ENCODE measurements around the gene FOSB.

Gene FOSB

DNA sequence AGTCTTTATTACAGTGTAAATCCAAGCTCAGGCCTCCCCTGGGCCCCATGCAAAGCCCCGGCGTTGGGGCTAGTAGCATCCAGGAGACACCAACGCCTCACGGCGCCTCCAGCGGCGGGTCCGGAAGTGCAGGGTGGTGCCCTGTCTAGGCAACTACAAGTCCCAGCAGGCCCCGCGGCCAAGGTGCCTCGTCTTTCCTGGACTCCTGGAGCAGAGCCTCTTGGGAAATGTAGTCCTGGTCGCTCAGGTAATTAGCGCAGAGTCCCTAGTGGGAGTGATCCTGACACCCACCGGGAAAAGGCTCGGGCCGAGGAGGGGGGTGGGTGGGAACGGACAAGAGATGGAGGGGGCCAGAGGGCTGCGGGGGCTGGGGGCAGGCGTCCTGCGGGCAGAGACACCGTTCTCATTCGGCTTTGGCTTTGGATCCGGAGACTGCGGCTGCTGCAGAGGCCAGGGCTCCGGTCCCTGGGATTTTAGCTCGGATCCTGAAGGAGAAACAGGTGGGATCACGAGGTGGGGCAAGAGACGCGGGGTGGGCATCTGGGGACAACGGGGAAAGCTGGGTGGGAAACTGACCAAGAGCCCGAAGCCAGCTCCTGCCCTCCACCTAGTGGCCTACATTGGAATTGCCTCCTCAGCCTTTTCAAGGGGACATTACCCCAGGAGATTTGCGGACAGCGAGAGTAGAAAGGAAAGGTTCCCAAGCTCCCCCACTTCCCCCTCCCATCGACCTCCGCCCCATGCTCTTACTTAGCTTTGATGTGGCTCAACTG lies 17.7 kb downstream of the FOSB start:
- peak; percentile 33 for FAIRE-seq

DNA sequence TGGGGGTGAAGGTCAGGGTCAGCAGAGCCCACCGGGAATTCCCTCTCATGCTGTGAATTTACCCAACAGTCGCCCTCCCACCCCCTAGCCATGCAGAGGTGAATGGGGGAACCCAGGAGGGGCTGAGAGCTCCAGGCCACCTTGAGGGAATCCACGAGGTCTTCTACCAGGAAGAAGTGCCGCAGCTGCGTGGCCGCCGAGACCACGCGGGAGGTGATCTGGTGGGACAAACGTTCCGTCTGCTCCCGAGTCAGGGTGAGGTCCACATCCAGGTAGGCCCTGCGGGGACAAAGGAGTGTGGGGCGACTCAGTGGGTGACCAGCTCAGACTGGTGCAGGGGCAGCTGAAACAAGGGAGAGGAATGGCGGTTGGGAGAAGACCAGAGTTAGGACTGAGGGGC lies 20.9 kb downstream of the FOSB start:
- no peak for FAIRE-seq

DNA sequence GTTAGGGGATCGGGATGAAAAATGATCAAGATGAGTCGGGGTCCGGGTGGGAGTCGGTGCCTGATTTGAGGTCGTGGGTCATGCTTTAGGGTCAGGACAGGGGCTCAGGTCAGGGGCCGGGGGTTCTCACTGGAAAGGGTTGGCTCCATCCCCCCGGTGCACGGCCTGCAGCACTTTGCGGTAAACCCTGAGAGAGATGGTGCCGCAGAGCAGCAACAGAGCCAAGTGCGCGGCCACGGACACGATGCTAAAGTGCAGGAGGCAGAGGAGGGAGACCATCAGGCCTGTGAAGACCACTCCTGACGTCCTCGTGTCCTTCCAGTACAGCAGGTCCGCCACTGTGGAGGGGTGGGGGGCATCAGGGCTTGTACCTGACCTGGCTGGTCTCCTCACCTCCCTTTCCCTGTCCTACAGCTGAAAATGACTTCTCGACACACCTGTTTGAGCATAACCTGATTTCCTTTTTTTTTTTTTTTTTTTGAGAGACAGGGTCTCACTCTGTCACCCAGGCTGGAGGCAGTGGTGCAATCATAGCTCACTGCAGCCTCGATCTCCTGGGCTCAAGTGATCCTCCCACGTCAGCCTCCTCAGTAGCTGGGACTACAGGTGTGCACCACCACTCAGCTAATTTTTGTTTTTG lies 21.5 kb downstream of the FOSB start:
- no peak for FAIRE-seq

DNA sequence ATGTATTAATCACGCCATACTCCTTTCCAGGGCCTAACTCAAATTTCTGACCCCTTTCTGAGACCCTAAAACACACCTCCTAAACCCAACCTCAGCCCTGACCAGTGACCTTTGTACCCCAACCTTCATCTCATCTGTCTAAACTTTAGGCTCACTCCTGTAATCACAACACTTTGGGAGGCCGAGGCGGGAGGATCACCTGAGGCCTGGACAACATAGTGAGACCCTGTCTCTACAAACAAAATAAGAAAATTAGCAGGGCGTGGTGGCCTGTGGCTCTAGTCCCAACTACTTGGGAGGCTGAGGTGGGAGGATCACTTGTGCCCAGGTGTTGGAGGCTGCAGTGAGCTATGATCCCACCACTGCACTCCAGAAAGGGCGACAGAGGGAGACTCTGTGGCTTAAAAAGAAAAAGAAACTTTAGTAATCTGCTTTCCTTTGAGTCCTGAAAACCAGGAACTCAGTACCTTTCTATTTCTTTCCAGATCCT lies 24.4 kb downstream of the FOSB start:
- no peak for FAIRE-seq

DNA sequence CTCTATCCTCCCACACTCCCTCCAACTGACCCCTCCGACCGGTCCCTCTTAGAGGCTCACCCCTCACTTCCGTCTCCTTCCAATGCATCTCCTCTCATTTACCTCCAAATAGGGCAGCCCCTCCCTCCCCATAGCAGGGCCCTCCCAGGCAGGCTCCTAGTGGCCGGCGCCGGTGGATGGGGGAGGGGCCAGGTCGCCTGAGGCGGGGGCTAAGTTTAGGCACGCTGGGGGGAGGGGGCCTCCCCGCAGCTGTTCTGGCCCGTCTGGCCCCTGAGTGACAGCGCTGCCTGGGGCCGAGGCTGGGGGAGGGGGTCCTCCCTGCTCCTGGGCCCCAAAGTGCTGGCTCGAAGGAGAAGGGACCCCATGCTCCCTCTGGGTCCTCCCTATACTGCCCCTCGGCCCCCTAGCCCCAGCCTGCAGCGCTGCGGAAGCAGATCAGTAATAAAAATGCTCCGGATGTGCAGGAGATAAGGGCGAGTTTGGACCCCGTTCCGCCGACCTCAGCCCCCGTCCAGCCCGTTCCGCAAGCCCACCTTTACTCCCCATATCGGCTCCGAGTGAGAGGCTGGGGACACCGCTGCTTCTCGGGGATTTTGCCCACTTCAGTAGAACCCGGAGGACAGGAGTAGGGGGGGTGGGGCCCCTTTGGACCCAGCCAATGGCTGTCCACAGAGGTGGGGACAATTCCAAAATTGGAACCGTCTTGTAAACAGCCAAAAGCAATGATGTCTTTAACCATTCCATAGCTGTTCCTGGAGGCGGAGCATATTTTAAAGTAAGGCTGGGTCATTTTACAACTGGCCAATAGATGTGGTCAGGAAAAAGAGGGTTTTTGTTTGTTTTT lies 25.1 kb downstream of the FOSB start:
- FAIRE-seq: peak; percentile 54

DNA sequence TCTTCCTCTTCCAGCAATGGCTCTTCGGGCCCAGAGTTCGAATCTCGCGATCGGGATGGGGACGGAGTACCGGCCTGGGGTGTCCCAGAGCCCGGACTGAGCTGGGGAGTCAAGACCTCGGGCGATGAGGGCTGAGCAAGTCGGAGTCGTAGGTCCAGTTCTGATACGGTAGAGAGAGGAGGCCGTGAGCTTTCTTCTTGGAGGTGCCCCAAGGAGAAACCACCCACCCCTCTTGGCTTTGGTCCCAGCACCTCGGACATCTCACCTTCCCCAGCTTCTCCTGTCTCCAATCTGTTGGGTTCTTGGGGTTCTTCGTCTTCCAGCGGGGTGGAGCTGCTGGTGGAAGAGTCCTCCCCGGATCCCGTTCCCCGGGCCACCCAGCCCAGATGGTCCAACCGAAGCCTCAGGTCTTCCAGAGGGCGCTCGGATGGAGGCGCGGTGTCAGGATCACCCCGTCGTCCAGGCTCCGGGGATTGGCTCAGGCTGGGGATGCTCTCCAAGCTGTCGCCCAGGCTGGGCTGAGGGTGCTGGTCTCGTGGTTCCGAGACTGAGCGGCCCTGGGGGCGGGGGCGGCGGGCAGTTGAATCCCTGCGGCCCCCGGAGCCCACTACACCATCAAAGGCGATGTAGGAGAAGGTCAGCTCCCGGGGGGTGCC lies 26.6 kb downstream of the FOSB start:
- FAIRE-seq: no peak

DNA sequence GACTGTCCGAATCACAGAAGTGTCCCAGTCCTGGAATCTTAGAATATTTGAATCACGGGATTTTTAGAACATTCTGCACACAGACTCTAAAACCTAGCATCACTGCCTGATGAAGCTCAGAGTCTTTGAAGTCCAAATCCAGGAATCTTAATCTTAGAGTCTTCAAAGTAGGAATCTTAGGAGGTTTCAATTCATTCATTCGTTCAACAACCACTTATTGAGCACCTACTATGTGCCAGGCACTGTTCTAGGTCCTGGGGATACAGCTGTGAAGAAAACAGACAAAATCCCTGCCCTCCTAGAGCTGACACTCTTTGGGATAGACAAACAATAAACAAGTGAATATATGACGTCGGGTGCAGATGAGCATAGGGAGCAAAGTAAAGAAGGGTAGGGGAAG lies 27.4 kb downstream of the FOSB start:
- FAIRE-seq: no peak

DNA sequence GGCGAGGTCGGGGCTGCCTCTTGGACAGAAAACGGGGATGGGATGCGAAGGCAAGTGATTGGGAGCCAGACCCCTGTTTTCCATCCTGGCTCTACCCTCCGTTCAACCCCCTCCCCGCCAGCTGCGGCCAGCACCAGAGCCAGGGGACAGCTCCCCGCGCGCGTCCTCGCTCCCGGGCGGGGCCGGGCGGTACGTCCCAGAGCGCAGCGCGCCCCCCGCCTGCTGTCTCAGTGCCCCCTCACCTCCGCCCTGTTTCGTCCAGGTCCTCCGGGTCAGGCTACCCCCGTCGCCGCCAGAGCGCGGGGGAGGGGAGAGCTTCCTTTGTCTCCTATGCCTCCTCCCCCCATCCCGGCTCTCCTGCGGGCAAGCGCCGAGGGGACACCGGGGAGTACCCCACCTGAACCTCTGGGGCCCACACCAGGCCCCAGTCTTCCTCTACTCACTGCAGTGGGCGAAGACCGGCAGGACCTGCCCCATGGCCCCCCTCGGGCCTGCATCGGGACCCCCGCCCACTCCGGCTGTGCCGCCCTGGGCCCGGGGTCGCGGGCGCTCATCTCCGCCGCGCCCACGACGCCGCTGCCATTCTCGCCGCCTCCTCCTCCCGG lies 28.7 kb downstream of the FOSB start:
- no peak for FAIRE-seq

DNA sequence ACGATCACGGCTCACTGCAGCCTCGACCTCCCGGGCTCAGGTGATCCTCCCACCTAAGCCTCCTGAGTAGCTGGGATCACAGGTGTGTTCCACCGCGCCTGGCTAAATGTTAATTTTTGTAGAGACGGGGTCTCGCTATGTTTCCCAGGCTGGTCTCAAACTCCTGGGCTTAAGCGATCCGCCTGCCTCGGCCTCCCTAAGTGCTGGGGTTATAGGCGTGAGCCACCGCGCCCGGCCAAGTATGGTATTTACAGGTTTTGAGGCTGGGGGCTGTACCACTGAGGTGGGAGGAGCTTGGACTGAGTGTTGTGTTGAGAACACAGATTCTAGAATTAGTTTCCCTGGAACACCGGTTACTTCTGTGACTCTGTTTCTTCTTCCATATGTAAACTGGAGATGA lies 30.0 kb downstream of the FOSB start:
- no peak for FAIRE-seq

DNA sequence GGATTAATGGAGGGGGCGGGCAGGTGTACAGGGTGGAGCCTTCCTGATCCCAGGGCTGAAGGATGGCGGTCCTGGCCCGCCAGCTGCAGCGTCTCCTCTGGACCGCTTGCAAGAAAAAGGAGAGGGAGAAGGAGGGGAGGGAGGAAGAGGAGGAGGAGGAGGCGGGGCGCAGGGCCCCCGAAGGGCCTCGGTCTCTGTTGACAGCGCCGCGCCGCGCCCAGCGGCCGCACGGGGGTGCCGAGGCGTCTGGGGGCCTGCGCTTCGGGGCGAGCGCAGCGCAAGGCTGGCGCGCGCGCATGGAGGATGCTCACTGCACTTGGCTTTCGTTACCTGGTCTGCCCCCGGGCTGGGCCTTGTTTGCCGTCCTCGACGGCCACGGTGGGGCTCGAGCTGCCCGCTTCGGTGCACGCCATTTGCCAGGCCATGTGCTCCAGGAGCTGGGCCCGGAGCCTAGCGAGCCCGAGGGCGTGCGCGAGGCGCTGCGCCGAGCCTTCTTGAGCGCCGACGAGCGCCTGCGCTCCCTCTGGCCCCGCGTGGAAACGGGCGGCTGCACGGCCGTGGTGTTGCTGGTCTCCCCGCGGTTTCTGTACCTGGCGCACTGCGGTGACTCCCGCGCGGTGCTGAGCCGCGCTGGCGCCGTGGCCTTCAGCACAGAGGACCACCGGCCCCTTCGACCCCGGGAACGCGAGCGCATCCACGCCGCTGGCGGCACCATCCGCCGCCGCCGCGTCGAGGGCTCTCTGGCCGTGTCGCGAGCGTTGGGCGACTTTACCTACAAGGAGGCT lies 30.8 kb downstream of the FOSB start, which contains the start of gene PPM1N:
TSS of gene PPM1N (plus strand) at position 33 of the 785 bp plus-strand sequence. CDS start at position 63, 30 bp downstream.
- FAIRE-seq: no peak

DNA sequence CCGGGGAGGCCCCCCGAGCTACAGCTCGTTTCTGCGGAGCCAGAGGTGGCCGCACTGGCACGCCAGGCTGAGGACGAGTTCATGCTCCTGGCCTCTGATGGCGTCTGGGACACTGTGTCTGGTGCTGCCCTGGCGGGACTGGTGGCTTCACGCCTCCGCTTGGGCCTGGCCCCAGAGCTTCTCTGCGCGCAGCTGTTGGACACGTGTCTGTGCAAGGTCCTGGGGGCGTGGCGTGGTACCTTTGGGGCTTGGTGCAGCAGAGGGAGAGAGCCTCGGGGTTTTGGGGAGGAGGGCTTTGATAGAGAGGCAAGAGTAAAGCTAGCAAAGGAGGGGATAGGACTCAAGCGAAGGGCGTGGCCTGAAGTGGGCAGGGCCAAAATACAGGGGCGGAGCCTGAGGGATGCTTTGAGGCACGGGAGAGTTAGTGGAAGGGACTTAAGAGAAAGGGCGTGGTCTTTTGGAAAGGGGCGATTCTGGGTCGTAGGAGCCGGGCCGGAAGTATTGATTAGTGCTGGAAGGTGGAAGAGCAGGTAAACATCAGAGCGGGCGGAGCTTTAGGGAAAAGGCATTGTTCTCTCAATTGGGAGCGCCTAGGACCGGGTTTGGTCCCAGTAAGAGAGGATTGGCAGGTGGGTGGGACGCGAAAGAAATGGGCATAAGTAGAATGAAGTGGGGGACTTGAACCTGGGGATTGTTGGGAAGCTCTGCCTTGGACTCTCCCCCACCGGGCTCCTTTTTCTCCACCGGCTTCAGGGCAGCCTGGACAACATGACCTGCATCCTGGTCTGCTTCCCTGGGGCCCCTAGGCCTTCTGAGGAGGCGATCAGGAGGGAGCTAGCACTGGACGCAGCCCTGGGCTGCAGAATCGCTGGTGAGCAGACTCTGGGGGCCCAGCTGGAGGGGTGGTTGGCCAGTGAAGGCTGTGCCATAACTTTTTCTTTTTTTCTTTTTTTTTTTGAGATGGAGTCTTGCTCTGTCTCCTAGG lies 31.7 kb downstream of the FOSB start:
- no peak for FAIRE-seq

DNA sequence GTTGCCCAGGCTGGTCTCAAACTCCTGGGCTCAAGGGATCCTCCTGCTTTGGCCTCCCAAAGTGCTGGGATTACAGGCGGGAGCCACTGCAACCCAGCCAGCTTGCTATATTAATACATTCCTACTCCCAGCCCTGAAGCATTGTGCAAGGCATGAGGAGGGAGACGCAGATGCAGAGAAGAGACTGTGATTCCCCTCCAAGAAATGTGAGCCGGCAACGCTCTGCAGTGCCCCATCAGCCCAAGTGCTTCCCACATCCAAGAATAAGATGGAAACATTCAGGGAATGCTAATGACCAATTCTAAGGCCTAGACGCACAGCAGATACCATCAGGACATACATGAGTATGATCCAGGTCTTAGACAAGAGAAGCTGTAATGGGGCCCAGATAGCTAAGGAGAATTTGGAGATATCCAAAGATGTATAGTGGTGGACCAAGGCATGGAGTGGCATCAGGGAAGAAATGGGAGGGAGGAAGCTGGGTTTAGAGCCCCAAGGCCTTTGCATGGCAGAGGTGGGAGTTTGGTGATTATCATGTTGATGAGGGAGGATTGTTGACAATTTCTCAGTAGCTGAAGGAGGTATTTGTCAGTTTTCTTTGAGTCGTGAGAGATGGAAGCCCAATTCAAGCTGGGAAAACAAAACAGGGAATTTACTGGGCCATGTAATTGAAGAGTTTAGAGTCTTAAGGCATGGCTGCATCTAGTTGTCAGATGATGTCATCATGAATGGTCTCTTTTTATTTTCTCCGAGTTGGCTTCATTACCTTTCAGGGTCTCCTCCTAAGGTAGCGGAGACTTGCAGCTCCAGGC lies 33.3 kb downstream of the FOSB start:
- no peak for FAIRE-seq

DNA sequence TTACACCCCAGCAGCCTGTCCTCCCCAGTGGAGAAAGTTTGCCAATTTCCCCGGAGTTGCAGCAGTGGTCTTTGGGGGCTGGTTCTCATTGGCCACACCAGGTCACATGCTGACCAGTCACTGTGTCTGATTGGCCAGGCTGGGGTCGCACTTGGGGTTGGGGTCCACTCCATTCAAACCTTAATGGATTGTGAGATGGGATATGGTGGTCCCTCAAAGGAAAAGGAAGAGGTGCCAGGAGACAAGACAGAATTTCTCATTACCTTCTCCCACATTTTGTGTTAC lies 33.9 kb downstream of the FOSB start:
- no peak for FAIRE-seq

DNA sequence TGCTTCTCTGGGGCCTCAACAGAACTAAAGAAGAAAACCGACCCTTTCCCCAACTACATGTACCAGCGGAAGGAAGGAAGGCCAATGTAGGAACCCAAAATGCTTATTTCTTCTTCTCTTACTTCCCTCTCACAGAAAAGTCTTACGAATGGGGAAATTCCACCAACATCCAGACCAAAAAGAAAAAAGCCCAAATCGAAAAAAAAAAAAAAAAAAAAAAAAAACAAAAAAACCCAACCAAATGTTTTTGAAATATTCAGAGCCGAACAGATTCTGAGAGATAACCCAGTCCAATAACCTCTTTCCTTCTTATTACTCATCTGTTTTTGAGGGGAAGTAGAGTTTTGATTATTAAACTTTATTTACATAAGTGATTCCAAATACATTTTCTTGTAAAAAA lies 34.3 kb downstream of the FOSB start:
- FAIRE-seq: peak; percentile 55

DNA sequence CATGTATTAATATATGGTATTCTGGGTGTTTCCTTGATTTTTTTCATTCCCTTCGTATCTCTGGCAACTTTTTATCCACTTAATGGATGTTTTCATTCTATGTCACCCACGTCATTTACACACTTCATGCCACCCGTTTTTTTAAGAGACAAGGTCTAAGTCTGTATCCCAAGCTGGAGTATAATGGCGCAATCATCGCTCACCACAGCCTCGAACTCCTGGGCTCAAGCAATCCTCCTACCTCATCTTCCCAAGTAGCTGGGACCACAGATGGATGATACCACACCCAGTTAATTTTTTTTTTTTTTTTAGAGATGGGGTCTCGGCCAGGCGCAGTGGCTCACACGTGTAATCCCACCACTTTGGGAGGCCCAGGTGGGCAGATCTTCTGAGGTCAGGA lies 36.1 kb downstream of the FOSB start:
- no peak for FAIRE-seq

DNA sequence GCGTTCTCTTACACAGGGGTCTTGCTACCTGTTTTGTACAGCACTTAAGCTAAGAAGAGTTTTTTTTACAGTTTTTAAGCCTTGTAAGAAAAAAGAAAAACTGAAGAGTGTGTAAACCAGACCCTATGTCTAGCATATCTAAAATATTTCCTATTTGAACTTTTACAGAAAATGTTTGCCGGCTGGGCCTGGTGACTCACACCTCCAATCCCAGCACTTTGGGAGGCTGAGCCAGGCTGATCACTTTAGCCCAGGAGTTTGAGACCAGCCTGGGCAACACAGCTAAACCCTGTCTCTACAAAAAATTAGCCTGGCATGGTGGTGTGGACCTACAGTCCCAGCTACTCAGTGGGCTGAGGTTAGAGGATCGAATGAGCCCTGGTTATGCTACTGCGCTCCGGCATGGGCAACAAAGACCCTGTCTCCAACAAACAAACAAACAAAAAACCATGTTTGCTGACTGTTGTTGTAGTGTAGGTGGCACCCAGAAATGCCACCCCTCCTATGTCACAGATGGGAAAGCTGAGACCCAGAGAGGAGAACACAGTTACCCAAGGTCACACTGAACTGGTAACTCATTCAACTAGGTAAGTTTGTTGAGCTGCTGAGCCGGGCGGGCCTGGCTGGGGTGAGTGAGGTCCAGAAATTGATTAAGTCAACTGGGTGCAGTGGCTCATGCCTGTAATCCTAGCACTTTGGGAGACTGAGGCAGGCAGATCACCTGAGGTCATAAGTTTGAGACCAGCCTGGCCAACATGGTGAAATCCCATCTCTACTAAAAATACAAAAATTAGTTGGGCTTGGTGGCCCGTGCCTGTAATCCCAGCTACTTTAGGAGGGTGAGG lies 37.6 kb downstream of the FOSB start:
- no peak for FAIRE-seq

DNA sequence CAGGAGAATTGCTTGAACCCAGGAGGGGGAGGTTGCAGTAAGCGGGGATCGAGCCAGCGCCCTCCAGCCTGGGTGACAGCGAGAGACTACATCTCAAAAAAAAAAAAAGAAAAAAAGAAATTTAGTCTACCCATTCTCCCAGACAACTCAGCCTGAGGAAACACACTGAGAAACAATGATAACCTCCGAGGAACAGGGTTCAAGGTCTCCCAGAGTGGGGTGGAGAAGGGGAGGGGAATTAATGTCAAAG lies 38.1 kb downstream of the FOSB start:
- no peak for FAIRE-seq

DNA sequence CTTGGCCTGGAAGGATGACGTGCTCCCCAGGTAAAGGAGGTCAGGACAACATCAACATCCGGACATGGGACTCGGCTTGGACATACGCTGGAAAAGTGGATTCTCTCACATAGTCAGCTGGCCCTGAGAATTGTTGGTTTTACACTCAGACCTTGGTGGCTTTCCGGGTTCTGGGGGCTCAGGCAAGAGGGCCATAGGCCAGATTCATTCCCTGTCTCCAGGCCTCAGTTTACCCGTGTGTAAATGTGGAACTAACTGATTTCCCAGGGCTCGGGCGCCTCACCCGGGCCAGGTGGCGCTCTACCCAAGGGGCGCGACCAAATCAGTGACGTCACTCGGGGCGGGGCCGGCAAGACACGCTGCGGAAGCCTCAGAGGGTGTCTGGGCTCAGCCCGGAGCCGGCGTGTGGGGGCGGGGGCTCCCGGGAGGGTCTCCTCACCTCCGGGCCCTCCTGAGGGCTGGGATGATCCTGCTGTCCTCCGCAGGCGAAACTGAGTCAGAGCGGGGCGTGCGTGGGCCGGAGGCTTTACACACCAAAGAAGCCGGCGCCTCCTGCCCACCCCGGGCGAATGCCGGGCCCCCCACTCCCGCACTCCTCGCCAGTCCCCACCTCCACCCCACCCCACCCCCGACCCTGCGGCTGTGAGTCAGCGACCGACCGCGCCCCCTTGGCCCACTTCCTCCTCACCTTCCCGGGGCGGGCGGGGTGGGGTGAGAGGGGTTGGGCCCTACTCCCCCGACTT lies 38.6 kb downstream of the FOSB start:
- FAIRE-seq: no peak

Data from endometrium (tissue), 2 donors.